ENCODE measurements around the gene TOMM20L.

Gene TOMM20L

DNA sequence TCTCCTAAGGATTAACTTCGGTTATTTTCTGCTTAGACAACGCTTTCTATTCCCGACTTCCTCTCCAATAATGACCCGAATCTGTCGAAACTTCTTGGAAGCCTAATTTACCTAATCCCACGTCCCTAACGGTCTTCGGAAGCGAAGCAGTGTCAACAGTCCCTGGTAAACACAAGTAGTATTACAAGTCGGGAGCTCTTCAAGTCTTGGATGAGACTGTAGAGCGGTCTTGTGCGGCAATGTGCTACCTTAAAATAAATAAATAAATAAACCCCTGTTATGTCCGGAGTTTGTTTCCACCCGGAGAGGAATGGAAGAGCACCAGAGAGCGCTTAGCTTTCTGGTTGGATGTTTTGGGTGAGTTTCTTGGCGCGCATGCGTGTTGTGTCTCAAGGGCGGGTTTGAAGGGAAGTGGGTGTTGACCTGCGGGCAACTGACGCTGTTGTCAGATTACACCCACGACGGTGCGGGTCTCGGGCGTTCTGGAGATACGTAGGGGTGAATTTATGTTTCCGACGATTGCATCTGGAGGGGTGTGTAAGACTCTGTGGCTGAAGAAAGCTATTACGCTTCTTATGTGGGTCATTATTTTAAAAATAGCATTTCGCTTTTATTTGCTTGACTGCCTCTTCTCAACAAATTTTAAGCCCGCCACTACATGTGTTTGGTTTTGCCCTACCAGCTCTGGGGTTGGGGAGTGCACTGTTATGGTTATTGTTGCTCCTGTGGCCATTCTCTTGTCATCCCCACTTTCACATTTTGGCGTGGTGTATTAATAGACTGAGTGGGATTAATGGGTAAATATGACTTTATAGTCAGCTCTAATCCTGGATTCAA lies 31.8 kb downstream of the TOMM20L start, which contains the start of the genes KIAA0586 and TIMM9:
TSS of gene KIAA0586 (plus strand) at position 439 of the 837 bp plus-strand sequence. CDS start 546 bp downstream, outside the sequence.
TSS of gene TIMM9 (minus strand) at position 251 of the 837 bp plus-strand sequence. CDS start 15,586 bp downstream, outside the sequence.
- peak; percentile 93 for DNase-seq (ENCODE audit: low read depth)

GRCh38 chr14:58428118-58428683 lies 32.5 kb downstream of the TOMM20L start:
- DNase-seq (ENCODE audit: low read depth): no peak

GRCh38 chr14:58430156-58430555 lies 34.4 kb downstream of the TOMM20L start:
- DNase-seq (ENCODE audit: low read depth): no peak

- DNase-seq (ENCODE audit: low read depth): no peak
These were observed 43.7 kb downstream of the TOMM20L start for GRCh38 chr14:58439476-58439875.

GRCh38 chr14:58444627-58445026 lies 48.9 kb downstream of the TOMM20L start:
- DNase-seq (ENCODE audit: low read depth): no peak

DNA sequence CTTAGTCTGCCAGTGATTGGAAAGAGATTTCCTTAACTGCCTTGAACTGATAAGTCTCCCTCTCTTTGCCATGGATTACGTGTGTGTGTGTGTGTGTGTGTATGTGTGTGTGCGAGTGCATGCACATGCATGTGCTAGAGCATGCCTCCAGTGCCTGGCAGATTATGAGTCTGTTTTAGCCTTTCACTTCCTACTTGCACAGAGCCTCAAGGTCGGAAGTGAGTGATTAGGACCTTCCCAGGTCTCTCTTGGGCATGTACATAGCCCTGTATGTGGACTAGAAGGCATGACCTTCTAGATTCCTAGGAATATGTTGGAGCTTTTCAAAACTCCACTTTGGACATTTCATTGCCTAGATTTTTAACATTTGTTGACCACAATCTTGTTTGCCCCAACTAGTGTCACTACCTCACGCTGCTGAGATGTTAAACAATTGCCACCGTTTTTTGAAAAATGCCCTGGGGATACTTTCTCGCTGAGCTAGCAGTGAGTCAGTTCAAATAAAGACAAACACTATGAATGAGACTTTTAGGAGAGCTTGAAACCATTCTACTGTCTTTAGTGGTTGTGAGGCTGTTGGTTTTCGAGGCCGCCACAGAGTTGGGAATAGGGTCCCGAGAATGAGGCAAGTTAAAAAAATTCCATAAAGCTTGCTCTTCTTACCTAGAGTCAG lies 60.0 kb downstream of the TOMM20L start:
- no peak for DNase-seq (ENCODE audit: low read depth)

Measured in stimulated activated CD4-positive, alpha-beta T cell treated with anti-CD3 and anti-CD28 coated beads, Interleukin-2, amount 100 ng/mL, for 4 hours (primary cell).